Astrocyte of the cerebellum (primary cell): Measurements from ENCODE around the gene ILRUN.
"Not testable (repeated sequence)": the region's sequence is repeated elsewhere in the genome, so short reads cannot be mapped to it uniquely, and the experiment has no call there.

ENCODE experiments used
- DNase-seq: peaks from one replicate; pipeline ENCODE4 v3.0.0-alpha.2; 2011; ENCODE audit warnings: low read depth
- H3K4me3 ChIP-seq: 2 replicates; pipeline ENCODE4 v1.5.1; 2011; ENCODE audit warnings: mild to moderate bottlenecking, low read depth, low read length, moderate library complexity
- in situ Hi-C: cut with HindIII; loops from 2 replicates; pipeline ENCODE4 v1.10.0; 2017; ENCODE audit warnings: low sequenced_read_pairs
- TF ChIP-seq, protein P1 (sequence below): IDR thresholded peaks from 2 replicates; pipeline ENCODE4 v1.5.1; 2012; ENCODE audit warnings: low read length, low read depth, moderate library complexity, mild to moderate bottlenecking; ENCODE audit errors: missing control alignments

The ILRUN gene

GRCh38 chr6:34657307-34657978 lies 39.1 kb downstream of the ILRUN start:
- in situ Hi-C loops: no loop called here
- TF ChIP-seq, protein P1, sequence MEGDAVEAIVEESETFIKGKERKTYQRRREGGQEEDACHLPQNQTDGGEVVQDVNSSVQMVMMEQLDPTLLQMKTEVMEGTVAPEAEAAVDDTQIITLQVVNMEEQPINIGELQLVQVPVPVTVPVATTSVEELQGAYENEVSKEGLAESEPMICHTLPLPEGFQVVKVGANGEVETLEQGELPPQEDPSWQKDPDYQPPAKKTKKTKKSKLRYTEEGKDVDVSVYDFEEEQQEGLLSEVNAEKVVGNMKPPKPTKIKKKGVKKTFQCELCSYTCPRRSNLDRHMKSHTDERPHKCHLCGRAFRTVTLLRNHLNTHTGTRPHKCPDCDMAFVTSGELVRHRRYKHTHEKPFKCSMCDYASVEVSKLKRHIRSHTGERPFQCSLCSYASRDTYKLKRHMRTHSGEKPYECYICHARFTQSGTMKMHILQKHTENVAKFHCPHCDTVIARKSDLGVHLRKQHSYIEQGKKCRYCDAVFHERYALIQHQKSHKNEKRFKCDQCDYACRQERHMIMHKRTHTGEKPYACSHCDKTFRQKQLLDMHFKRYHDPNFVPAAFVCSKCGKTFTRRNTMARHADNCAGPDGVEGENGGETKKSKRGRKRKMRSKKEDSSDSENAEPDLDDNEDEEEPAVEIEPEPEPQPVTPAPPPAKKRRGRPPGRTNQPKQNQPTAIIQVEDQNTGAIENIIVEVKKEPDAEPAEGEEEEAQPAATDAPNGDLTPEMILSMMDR: no peak
- DNase-seq: peak; percentile 81
- peak overlapping the region; percentile 35 for H3K4me3 ChIP-seq

GRCh38 chr6:34657037-34657306 lies 39.6 kb downstream of the ILRUN start:
- in situ Hi-C loops: no loop called here
- peak; percentile 76 for DNase-seq
- TF ChIP-seq, protein P1: no peak
- H3K4me3 ChIP-seq: peak overlapping the region; percentile 35

DNA sequence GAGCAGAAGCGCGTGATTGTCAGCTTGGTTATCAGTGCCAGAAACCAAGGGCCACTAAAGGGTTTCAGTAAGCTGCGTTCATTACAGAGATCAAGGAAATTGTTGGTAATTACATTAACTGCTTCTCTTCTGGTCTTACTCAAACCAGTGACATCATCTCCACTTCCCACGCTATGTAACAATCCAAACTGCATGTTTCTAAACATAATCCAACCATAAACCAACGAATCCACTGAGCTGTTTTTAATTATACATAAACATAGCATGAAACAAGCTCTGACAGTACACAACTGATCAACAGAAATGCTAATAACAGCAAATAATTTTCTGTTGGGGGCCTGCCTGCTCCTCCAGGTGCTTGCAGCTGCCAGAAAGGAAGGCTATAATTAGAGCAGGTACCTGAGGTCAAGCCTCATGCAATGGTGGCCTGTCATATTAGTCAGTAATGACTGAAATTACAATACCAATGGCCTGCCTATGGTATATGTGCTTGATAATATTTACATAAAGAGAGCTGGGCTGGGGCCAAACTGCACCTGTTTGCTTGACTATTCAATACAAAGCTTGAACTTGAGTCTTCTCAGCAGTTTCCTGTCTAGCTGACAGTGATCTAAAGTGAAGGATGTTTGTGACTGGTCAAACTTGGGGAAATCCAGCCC lies 40.1 kb downstream of the ILRUN start:
- in situ Hi-C loops: no loop called here
- peak; percentile 16 for DNase-seq
- peak overlapping the region; percentile 35 for H3K4me3 ChIP-seq
- TF ChIP-seq, protein P1: no peak

GRCh38 chr6:34655876-34656377 lies 40.6 kb downstream of the ILRUN start:
- in situ Hi-C loops, H3K4me3 ChIP-seq, DNase-seq: not testable (repeated sequence)

DNA sequence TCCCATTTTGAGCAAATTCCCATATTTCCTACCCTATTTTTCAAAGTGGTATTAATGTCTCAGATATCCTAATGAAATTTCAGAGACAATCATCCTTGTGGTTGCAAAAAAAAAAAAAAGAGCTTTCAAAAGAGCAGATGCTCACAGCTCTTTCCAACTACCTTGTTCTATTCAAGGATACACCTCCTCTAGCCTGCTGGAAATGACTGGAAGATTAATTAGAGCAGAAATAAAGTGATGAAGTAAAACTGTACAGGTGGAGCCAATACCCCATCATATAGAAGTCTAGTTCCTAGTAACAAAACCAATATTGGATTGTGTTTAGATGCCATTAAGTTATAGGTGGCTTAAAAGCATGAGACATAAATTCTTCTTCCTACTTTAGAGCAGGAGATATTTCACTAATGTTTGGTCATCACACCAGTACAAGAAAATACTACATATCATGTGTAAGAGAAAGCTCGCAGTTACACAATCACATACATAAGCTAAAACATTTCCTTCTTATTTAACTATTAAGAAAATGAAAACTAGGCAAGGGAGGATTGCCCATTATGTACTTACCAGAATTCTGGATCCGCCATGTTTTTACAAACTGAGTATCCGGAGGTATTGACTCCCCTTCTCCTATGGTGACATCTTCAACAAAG lies 42.4 kb downstream of the ILRUN start:
- in situ Hi-C loops: no loop called here
- TF ChIP-seq, protein P1: no peak
- no peak for DNase-seq

DNA sequence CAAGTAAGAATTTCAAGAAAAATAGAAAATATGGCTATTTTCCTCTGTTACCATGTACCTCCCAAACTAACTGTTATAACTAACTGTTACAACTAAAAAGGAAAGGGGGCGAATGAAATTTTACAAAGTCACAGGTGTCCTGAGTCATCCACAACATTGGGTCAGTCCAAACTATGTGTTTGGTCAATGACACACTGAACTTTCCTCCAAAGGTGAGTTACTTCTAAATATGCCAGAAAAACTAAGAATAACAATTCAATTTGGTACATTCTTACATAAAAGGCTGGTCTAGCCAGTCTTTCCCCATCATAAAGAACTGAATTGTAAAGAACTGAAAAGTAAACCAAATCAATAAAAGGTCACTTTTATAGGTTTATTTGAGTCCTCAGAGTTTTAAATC lies 44.3 kb downstream of the ILRUN start:
- TF ChIP-seq, protein P1: no peak
- H3K4me3 ChIP-seq: no peak overlapping the region
- in situ Hi-C loops: no loop called here
- no peak for DNase-seq

More for the DNA sequence above, 42.4 kb downstream of the ILRUN start:
- H3K4me3 ChIP-seq: no peak overlapping the region

DNA sequence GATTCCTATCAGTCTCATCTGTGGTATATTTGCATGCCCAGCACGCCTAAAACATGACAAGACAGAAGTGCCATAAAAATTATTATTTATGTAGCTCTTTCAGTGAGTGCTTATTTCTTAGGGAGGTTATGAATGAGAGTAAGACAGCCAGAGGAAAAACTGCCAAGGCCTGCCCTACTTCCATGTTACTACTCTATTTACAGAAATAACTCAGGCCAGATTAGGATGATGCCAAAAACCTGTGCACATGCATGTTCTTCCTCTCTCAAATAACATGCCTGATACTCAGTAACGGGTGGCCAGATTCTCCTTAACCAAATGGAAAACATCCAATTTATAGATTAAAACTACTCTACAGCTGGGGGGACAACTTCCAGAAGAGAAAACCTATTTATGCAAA lies 45.7 kb downstream of the ILRUN start:
- H3K4me3 ChIP-seq: no peak overlapping the region
- TF ChIP-seq, protein P1: no peak
- no peak for DNase-seq
- in situ Hi-C loops: no loop called here

DNA sequence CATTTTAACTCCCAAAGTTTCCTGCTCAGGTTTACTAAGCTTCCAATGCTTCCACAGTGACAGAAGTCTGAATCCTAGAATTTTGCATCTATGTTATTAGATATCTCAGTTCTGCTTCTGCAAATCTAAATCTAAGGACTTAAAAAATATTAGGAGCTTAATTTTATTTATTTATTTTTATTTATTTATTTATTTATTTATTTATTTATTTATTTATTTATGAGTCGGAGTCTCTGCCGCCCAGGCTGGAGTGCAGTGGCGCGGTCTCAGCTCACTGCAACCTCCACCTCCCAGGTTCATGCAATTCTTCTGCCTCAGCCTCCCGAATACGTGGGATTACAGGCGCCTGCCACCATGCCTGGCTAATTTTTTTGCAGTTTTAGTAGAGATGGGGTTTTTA lies 46.3 kb downstream of the ILRUN start:
- in situ Hi-C loops, H3K4me3 ChIP-seq, DNase-seq: not testable (repeated sequence)
